ENCODE results near the gene GSTCD.
"Not testable (repeated sequence)": the region's sequence is repeated elsewhere in the genome, so short reads cannot be mapped to it uniquely, and the experiment has no call there.

The GSTCD gene, protein sequence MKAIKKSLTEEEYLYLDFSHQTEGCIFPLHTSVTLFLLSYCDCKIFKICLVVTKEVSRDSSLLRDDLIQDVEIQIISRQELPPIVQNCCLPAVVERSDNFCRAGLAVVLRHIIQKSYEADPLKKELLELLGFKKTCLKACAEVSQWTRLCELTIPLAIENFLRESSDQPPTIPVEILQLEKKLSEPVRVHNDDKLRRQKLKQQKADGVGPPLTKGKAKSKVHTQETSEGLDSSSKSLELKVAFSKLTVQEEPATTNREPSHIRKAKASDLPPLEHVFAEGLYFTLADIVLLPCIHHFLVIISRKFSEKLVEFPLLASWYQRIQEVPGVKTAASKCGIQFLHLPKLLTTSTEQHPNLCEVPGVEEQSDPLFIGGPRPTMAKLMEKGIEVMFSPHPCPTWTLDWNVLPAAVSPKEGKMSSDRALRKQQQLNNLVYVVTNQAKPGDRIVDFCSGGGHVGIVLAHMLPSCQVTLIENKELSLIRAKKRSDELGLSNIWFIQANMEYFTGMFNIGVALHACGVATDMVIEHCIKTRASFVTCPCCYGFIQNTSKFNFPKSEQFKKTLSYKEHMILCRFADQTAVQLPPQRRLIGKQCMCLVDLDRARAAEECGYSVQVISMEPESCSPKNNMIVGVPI

DNA sequence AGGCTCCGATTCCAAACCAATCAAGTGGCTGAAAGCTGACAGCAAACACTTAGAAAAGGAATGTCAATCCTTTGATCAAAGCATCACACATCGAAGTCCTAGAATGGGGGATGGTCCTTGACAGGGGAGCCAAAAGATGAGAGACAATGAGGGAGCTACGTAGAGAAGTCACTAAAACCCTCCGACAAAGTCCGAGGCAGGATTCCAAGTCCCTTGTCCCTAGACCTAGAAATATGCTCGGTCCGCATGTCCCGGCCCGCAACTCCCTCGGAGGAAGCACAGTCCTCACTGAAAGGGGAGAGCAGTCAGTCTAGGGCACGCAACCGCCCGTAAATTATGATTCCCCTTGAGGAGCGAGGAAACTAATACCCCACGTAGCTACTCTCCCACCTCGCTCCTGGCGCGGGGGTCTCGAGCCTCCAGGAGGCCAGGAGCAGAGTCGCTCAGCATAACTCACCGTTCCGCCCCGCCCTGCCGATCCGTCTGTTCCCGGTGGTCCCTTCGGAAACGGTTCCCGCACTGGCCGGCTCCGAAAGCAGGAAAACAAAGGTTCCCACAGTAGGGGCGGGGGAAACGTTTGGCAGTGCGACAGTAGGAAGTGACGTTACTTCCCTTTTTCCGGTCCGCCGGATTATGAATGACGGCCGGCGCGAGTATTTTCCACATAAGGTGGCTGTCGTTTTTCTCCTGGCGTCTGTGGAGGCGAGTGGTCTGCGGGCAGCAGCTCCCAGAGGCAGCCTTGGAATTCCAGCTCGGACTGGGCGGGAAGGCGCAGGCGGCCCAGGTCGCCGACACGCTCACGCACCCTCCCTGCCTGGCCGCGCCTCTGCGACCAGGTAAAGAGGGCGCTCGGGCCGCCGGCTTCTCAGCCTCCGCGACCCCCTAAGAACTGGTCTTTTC, at the start of gene GSTCD, which contains the start of gene INTS12:
Gene GSTCD (plus strand): TSS at position 604 of the 900 bp plus-strand sequence. CDS start 8,830 bp downstream, outside the sequence.
Gene INTS12 (minus strand): TSS at position 509 of the 900 bp plus-strand sequence. CDS start 8,684 bp downstream, outside the sequence.
- peak; percentile 34 for DNase-seq

GRCh38 chr4:105659190-105659589, 49.4 kb upstream of the GSTCD start:
- no peak for DNase-seq

DNA sequence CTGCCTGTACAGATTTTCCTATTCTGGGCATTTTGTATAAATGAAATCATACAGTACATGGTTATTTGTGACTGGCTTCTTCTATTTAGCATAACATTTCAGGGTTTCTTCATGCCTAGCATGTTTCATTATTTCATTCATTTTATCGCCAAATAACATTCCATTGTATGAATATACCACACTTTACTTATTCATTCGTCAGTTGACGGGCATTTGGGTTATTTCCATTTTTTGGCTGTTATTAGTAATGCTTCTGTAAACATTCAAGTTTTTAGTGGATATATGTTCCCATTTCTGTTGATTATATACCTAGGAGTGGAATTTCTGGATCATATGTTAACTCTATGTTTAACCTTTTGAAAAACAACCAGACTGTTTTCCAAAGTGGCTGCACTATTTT, 47.6 kb upstream of the GSTCD start:
- DNase-seq = no peak

- no peak for DNase-seq
Measured at GRCh38 chr4:105662935-105663675, 45.5 kb upstream of the GSTCD start.

- DNase-seq = no peak
Measured at GRCh38 chr4:105666693-105667092, 41.9 kb upstream of the GSTCD start.

DNA sequence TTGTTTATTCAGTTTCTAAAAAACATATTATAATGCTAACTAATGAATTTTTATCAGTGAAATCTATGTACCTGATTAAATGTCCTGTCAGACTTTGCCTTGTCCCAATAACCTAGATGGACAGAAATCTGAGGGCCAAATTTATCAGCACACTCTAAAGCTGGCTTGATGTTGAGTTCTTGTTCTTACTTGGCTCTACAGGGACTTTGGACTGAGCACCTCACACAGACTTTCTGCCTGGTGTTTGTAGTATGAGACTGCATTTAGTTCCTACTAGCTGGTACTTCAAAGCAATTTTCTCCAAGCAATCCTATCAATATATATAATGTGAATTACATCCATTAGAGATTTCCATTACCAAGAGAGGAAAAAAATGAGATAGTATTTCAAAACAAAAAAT, 37.9 kb upstream of the GSTCD start:
- DNase-seq = no peak

DNA sequence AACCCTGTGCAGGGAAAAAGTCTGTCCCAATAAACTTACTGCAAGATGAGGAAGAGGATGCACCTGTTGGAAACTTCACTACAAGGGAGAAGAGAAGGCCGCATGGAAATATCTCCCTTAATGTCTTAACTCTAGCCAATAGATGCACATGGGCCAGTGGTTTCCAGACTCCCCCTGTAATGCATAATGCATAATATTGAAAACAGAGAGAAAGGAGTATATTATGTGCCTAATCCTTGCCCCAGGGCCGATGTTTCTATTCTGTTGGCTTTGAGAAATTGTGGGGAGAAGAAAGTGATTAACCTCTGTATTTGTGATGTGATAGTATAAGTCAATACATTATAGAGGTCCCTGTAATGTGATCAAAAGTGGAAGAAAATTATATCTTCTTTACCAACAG, 37.3 kb upstream of the GSTCD start:
- DNase-seq = no peak

GRCh38 chr4:105674011-105674410, 34.6 kb upstream of the GSTCD start:
- no peak for DNase-seq

DNA sequence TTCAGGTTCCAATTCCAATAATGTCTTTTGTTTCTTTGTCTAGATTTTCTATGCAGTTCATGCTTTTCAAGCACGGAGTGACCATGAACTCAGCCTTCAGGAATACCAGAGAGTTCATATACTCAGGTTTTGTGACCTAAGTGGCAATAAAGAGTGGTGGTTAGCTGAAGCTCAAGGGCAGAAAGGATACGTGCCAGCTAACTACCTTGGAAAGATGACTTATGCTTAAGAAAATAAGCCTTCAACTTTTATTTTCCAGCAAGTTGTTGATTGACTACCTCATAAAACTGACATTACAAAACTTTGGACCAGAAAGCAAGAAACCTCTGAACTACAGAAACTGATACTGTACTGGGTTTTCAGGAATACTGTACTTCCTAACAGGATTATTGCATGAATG, 30.9 kb upstream of the GSTCD start:
- DNase-seq = no peak

DNA sequence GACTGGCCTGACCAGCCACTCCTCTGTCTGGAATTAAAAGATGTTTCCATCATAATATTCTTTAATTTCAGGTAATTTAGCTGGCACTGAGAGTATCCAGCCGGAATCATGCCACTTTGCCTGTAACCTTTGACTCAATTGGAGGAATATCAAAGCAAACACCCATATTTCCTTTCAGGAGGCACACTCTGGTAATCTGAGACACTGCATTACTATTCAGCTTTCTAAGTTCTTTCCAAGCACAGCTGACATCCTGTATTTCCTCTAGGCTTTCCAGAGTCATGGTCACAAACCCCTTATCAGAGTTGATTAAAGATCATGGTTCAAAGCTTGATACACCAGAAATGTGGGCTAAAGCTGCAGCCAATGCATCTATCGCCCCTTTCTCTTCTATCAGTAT, 29.4 kb upstream of the GSTCD start:
- DNase-seq = no peak

- DNase-seq = no peak
Measured at GRCh38 chr4:105683038-105683437, 25.5 kb upstream of the GSTCD start.

- DNase-seq = no peak
Measured at GRCh38 chr4:105686571-105686970, 22.0 kb upstream of the GSTCD start.

GRCh38 chr4:105694812-105695211, 13.8 kb upstream of the GSTCD start:
- DNase-seq = not testable (repeated sequence)

DNA sequence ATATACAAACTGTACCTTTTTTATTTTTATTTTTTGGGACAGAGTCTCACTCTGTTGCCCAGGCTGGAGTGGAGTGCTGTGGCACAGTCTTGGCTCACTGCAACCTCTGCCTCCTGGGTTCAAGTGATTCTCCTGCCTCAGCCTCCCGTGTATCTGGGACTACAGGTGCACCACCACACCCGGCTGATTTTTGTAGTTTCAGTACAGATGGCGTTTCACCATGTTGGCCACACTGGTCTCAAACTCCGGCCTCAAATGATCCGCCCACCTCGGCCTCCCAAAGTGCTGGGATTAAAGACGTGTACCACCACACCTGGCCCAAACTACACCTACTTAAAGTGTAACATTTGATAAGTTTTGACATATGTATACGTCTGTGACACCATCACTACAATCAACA, 12.8 kb upstream of the GSTCD start:
- not testable (repeated sequence) for DNase-seq

GRCh38 chr4:105698607-105699006, 10.0 kb upstream of the GSTCD start:
- DNase-seq = no peak

DNA sequence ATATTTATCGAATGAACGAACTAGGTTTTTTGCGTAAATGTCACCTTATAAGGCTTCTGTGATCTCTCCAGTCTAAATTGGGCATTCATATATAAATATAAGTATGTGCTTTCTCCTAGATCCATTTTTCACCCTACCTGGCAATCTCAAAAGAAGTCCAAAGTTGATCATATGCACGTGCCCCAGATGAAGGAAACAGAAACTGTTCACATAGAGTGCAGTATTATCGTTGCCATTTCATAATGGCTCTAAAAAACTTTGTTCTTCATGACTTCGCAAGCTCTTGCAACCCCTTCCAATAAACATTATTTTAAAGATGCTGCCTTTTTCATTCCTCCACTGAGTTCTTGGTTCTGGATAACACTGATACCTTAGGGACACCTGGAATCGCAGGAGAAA, 803 bp upstream of the GSTCD start:
- no peak for DNase-seq

DNA sequence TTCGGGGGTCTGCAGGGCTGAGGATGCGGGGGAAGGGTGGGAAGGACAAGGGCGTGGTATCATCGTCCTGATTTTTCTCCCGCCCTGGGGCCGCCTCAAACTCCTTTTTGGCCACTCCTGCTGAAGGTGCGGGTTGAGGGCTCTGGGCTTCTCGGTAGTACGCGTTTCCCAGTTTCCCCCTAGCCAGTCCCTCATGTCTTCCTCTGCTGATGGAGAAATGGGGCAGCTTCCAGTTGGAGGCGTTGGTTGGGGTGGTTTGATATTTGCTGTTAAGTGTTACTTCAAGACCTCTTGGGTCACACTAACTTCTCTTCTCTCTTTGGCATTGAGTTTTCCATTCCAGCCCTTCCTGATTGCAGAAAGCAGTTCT, 482 bp downstream of the GSTCD start:
- no peak for DNase-seq

- no peak for DNase-seq
Measured at GRCh38 chr4:105710012-105710600, 1.5 kb downstream of the GSTCD start.

DNA sequence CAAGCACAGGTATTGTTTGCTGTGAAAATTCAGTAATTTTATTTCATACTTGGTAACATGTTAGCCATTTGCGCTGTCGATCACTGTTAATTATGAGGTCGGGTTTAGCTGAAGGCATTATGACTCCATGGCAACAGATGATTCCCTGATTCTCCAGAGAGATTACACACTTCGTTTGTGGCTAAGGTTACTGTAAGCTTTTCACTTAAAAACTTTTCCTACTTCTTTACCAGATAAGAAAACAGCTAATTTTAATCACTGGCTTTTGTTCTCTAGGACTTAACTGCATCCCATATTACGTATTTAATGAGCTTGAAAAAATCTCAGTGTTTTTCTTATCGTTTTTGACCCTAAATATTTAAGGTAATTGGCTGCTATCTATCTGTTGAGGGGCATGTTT, 2.1 kb downstream of the GSTCD start:
- no peak for DNase-seq

- no peak for DNase-seq
Measured at GRCh38 chr4:105712766-105713165, 4.2 kb downstream of the GSTCD start.

DNA sequence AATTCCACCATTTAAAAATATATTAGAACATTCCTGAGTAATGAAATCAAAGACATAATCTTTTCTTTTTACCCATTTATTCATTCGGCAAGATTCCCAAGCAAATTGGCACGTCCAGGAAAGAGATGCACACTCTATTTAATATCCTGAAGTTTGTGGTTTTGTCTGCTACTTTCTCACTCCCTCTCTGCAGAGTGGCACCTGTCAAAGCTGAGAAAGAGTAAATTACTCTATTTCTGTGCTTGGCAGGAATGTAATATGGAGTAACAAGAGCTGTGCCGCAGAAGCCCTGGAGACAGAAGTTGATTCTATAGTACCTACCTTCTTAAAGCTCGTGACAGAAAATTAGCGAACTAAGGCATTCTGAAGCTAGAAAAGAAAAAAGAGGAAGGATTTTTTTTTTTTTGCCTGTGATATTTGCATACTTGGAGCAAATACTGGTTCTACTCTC, 5.5 kb downstream of the GSTCD start:
- DNase-seq = no peak

DNA sequence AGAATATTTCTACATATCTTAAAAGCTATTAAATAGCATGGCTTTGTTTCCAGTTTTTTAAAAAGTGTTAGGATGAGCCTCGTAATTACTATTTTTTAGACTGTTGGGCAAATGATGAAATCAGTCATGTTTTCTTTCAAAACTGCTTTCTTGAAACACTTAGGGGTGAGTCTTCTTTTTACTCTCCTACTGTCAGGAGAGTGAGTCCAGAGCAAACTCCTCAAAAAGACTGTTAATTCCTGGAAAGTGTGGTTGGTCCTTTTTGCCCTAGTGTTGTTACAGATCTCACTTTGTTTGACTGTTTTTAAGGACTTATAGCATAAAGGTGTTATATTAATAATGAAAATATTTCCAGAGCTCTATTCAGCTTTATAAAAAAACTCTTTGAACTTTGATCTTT, 6.3 kb downstream of the GSTCD start:
- no peak for DNase-seq
